Effector memory CD4-positive, alpha-beta T cell (primary cell): ENCODE measurements around the gene DUSP16.

Experiments
- DNase-seq, 3 donors: peaks; one replicate each; pipeline ENCODE4 v3.0.0-alpha.2; 2020
- H3K27ac ChIP-seq: 2 replicates; pipeline ENCODE4 v1.7.0; 2013; ENCODE audit warnings: mild to moderate bottlenecking, low read length, moderate library complexity; ENCODE audit not compliant: insufficient read depth, poor library complexity, severe bottlenecking
- H3K27me3 ChIP-seq: replicated peaks from 2 replicates; pipeline ENCODE4 v1.7.0; 2013; ENCODE audit warnings: mild to moderate bottlenecking, low read length; ENCODE audit not compliant: insufficient read depth, control insufficient read depth, poor library complexity, severe bottlenecking
- H3K36me3 ChIP-seq: 2 replicates; pipeline ENCODE4 v1.7.0; 2013; ENCODE audit warnings: mild to moderate bottlenecking, low read length, moderate library complexity; ENCODE audit not compliant: control insufficient read depth, insufficient read depth
- H3K4me1 ChIP-seq: 2 replicates; pipeline ENCODE4 v1.7.0; 2013; ENCODE audit warnings: low read length, mild to moderate bottlenecking; ENCODE audit not compliant: control insufficient read depth, insufficient read depth, poor library complexity, severe bottlenecking
- H3K4me3 ChIP-seq: 2 replicates; pipeline ENCODE4 v1.7.0; 2013; ENCODE audit warnings: low read length, low read depth, mild to moderate bottlenecking; ENCODE audit not compliant: insufficient read depth, poor library complexity, severe bottlenecking
- H3K9me3 ChIP-seq: 2 replicates; pipeline ENCODE4 v1.7.0; 2013; ENCODE audit warnings: mild to moderate bottlenecking, low read length, moderate library complexity; ENCODE audit not compliant: control insufficient read depth

The DUSP16 gene

DNA sequence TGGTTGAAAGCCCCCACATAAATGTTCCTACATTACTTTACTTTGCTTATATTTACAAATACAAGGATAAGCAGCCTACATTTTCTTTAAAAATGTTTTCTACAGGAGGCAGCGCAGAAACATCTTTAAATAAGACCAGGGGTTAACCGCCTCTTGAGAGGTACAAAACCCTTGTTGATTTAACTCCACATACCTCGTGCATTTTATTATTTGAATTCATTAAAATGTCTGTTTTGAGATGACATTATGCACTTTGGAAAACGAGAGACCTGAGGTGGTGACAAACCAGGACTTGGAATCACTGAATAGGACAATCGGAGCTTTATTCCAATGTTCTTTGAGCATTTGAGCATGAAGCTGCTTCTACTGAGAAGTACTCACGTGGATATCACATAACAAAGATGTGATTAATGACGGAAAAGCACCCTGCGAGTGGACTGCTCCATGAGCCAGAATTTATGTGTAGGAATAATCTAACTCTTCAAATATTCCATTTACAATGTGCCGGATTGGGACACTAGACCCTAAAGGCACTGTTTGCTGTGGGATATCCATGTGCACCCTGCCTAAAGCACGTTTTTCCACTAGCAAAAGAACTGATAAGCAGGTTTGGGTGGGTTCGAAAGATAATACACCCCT, 746 bp upstream of the DUSP16 start:
- H3K27ac ChIP-seq, result peak overlapping the region; percentile 99

DNA sequence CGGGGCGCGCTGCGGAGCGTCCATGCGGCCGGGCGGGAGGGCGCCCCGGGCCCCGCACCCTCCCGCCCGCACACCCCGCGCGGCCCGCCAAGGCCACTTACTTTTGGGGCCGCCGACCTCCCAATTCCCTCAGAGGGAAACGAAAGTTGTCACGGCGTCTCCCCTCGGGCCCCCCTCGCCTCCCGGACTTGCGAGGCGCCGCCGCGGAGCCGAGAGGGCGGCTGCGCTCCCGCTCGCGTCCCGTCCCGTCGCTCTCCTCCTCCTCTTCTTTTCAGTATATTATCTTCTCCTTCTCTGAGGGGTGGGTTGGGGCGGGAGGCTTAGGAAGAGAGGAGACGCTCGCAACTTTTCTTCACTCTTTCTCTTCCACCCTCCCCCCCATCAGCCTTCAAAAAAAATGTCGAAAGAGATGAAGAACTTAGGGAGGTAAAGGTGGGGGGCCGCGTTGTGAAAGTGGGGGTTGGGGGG, 613 bp downstream of the DUSP16 start:
- Histone ChIP-seq H3K36me3 (no peaks in the 10 kb centered on the region), H3K4me3 (peak overlapping the region; percentile 57), H3K27me3 (no peaks in the 10 kb centered on the region), H3K27ac (peak overlapping the region; percentile 99), H3K9me3 (no peaks in the 10 kb centered on the region), H3K4me1 (peaks cover 23% of the 10 kb centered on the region)
- peak in 2 of 3 donors; percentile 21 for DNase-seq

More for the DNA sequence above, 746 bp upstream of the DUSP16 start:
- no peak for DNase-seq
- Histone ChIP-seq H3K4me1 (peaks cover 17% of the 10 kb centered on the region), H3K9me3 (no peaks in the 10 kb centered on the region), H3K36me3 (no peaks in the 10 kb centered on the region), H3K27me3 (no peaks in the 10 kb centered on the region), H3K4me3 (peak overlapping the region; percentile 61)

DNA sequence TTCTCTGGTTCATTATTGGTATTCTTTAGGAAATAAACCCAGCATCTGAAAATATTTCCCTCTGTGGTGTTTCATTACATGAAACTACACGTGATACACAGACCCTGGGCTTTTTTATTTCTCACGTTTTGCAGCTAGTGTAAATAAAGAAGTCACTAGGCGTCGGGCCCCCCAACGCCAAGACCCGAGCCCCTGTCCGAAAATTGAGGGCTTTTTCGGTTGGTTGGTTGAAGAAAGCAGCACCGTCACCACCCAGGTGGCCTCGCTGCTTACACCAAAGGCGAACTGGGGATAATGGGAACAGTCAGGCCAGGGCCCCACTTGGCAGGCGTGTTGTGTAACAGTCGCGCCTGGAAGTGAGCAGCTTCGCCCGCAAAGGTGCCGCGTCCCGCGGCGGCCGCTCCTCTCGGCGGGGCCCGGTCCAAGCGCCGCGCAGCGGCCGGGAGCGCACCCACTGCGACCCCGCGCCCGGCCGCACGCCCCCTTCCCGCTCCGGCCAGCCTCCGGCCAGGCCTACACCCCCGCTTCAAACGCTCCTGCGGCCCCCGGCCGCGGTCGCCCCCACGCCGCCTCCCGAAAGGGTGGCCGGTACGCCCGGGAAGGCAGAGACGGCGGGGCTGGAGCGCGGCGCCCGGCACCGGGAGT, 1.2 kb downstream of the DUSP16 start:
- Histone ChIP-seq H3K27me3 (no peaks in the 10 kb centered on the region), H3K4me3 (peak overlapping the region; percentile 57)
- DNase-seq, result peak; percentile 19 to 34 (median 28)

DNA sequence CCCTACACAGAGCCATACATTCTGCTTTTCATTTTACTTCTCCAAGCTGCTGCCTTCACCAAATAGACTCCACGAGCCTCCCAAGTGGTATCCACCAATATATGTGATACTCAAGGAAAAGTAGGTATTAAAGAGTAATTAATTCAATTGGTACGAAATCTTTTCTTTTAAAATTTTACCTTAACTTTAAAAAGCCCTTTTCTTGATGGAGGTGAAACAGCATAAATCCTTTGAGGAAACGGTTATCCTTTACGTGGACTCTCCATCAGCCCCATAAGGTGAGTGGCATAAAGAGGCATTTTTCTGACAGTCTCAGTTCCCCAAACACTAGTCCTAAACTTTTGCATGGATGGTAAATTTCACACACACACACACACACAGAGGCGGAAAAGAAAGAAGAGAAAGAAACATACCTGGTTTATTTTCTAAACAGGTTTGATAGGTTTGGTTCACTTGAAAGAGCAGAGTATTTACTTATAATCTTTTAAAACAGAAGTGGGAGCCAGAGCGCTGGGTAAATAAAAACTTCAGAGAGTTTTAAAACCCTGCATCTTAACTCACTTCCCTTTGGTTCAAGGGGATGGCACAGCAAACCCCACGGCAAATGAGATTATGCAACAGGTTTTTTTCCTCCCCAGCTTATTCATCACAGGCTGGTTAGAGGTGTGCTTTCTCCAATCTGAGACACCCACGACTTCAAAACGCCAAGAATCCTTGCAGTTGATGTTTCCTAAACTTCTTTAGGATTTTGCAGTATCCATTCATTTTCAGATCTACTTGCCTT, 1.9 kb downstream of the DUSP16 start:
- peaks cover 23% of the 10 kb centered on the region for H3K4me1 ChIP-seq
- DNase-seq, result peak; percentile 52 to 65 (median 58)
- peak overlapping the region; percentile 99 for H3K27ac ChIP-seq
- H3K9me3 ChIP-seq, result no peaks in the 10 kb centered on the region
- peak overlapping the region; percentile 57 for H3K4me3 ChIP-seq
- no peaks in the 10 kb centered on the region for H3K36me3 ChIP-seq
- no peaks in the 10 kb centered on the region for H3K27me3 ChIP-seq

More for the DNA sequence above, 1.2 kb downstream of the DUSP16 start:
- peaks cover 23% of the 10 kb centered on the region for H3K4me1 ChIP-seq
- H3K9me3 ChIP-seq, result no peaks in the 10 kb centered on the region
- no peaks in the 10 kb centered on the region for H3K36me3 ChIP-seq
- H3K27ac ChIP-seq, result peak overlapping the region; percentile 99

DNA sequence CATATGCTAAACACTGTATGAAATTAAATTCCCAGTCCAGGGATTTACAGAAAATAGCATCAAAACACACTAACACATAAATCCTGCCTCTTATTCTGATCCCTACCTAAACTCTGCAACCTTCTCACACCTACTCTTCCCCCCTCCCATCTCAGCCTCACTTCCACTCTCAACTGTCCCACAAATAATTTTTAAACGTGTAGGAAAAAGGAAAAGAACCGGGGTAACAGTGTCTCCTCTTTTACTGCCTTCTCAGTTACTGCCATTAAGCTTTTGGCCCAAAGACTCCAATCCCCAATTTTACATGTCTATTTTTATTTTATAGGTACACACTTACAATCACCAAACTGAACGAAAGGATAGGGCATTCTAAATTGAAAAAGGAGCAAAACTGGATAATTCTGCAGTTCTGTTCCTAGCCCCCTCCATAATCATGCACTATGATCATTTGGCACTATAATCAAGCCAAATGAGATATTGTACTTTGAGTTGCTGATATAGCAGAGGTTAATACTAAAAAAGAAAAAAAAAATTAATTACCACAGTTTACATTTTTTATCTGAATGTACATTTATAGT, 2.9 kb downstream of the DUSP16 start:
- Histone ChIP-seq H3K36me3 (no peaks in the 10 kb centered on the region), H3K27ac (peak overlapping the region; percentile 99), H3K27me3 (no peaks in the 10 kb centered on the region), H3K4me3 (peak overlapping the region; percentile 57), H3K9me3 (no peaks in the 10 kb centered on the region), H3K4me1 (peaks cover 23% of the 10 kb centered on the region)
- DNase-seq, result no peak

DNA sequence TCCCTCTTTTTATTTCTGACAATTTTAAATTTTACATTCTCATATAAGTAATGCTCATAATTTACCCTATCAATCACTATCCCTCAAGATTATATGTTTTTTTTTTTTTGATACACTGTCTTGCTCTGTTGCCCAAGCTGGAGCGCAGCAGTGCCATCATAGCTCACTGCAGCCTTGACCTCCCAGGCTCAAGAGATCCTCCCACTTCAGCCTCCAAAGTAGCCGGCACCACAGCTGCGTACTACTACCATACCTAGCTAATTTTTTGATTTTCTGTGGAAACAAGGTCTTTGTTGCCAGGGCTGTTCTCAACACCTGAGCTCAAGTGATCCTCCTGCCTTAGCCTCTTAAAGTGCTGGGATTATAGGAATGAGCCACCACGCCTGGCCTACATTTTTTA, 4.4 kb downstream of the DUSP16 start:
- H3K4me3 ChIP-seq, result no peak overlapping the region
- peaks cover 14% of the 10 kb centered on the region for H3K4me1 ChIP-seq
- DNase-seq, result no peak
- peaks cover 2% of the 10 kb centered on the region for H3K36me3 ChIP-seq
- no peaks in the 10 kb centered on the region for H3K27me3 ChIP-seq
- H3K27ac ChIP-seq, result no peak overlapping the region
- H3K9me3 ChIP-seq, result no peaks in the 10 kb centered on the region

DNA sequence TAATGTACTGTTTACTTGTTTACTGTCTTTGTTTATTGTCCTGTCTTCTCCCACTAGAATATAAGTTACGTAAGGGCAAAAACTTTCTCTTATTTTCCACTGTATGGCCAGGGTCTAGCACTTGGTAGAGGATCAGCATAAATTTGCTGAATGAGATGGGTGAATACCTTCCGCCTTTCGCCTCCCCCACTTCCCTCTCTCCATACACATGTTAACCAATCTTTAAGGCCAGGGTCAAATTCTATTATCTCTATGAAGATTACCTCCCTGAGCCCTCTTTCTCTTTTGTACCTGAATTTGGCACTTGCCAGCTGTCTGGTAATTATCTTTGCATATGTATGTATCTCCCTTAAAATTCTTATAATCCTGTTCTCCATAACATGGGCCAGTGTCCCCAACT, 4.9 kb downstream of the DUSP16 start:
- H3K4me3 ChIP-seq, result no peak overlapping the region

DNA sequence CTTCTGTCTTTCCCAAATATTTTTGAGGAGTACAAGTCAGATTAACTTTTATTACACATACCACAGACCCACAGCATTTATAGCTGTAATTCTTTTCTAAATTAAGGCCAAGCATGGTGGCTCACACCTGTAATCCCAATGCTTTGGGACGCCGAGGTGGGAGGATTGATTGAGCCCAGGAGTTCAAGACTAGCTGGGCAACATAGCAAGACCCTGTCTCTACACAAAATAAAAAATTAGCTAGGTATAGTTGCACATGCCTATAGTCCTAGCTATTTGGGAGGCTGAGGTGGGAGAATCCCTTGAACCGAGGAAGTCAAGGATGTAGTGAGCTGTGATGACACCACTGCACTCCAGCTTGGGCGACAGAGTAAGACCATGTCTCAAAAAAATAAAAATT, 7.0 kb downstream of the DUSP16 start:
- no peak for DNase-seq
- no peaks in the 10 kb centered on the region for H3K27me3 ChIP-seq
- H3K9me3 ChIP-seq, result no peaks in the 10 kb centered on the region
- no peak overlapping the region for H3K4me3 ChIP-seq
- peaks cover 4% of the 10 kb centered on the region for H3K36me3 ChIP-seq
- H3K4me1 ChIP-seq, result peaks cover 9% of the 10 kb centered on the region
- no peak overlapping the region for H3K27ac ChIP-seq

More for the DNA sequence above, 4.9 kb downstream of the DUSP16 start:
- H3K27ac ChIP-seq, result no peak overlapping the region
- peaks cover 9% of the 10 kb centered on the region for H3K4me1 ChIP-seq
- H3K27me3 ChIP-seq, result no peaks in the 10 kb centered on the region
- H3K9me3 ChIP-seq, result no peaks in the 10 kb centered on the region
- H3K36me3 ChIP-seq, result peaks cover 4% of the 10 kb centered on the region
- no peak for DNase-seq

DNA sequence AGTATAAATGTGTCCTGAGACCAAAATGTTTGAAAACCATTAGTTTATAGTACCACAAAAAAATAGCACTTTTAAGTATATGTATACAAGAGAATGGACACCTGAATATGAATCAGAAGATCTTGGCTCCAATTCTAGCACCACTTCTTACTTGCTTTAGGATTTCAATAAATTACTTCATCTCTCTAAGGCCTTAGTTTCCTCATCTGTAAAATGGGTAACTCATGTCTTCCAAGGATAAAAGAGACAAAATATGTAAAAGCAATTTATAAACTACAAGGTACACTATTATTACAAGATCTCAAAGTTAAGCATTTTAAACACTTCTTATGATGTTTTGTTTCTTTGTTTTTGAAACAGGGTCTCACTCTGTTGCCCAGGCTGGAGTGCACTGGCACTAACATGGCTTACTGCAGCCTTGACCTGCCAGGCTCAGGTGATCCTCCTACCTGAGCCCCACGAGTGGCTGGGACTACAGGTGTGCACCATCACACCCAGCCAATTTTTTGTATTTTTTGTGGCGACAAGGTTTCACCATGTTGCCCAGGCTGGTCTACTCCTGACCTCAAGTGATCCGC, 9.4 kb downstream of the DUSP16 start:
- no peaks in the 10 kb centered on the region for H3K9me3 ChIP-seq
- DNase-seq, result no peak
- H3K27ac ChIP-seq, result no peak overlapping the region
- H3K27me3 ChIP-seq, result no peaks in the 10 kb centered on the region
- peaks cover 4% of the 10 kb centered on the region for H3K36me3 ChIP-seq
- H3K4me3 ChIP-seq, result no peak overlapping the region
- H3K4me1 ChIP-seq, result peaks cover 4% of the 10 kb centered on the region
